HEK293 (cell line): Measurements from ENCODE around the gene RHOV.

ENCODE experiments used
- CTCF ChIA-PET: fragments of 350-600 bp; formaldehyde crosslinking; extraction: SDS; loops from one replicate; lab custom pipeline; 2021; ENCODE audit warnings: antibody characterized with exemption; lab: Yijun Ruan, JAX
- POLR2A ChIA-PET: fragments of 300-600 bp; formaldehyde crosslinking; extraction: SDS; loops from one replicate; lab custom pipeline; 2020; ENCODE audit warnings: antibody characterized with exemption, inconsistent platforms; lab: Yijun Ruan, JAX
- H3K27ac ChIP-seq: fragments of 200-500 bp; sonication (Bioruptor generic); 2 replicates; pipeline ENCODE4 v1.5.1; 2014; ENCODE audit warnings: low read depth, low read length, control low read depth, inconsistent platforms; ENCODE audit errors: extremely low read depth
- H3K36me3 ChIP-seq, 2 experiments: fragments of 200-500 bp in 1 of 2; sonication (Bioruptor generic) in 1 of 2; 1 replicate in 1 of 2; 2 replicates in 1 of 2; pipeline ENCODE4 v1.5.1; 2014 to 2017; ENCODE audit warnings: inconsistent platforms in 2 of 2, low read length in 2 of 2; ENCODE audit not compliant: control insufficient read depth in 2 of 2, insufficient read depth in 1 of 2
- H3K4me1 ChIP-seq: fragments of 200-500 bp; sonication (Bioruptor generic); 2 replicates; pipeline ENCODE4 v1.5.1; 2014; ENCODE audit warnings: mild to moderate bottlenecking, low read length, inconsistent platforms; ENCODE audit not compliant: control insufficient read depth, insufficient read depth
- H3K4me3 ChIP-seq: 2 replicates; pipeline ENCODE4 v1.5.1; 2011; ENCODE audit warnings: low read depth, mild to moderate bottlenecking, control low read depth, low read length, moderate library complexity
- H3K9me3 ChIP-seq: fragments of 200-500 bp; sonication (Bioruptor generic); 2 replicates; pipeline ENCODE4 v1.5.1; 2014; ENCODE audit warnings: low read depth, low read length, inconsistent platforms; ENCODE audit not compliant: control insufficient read depth, insufficient read depth
- FEZF1 ChIP-seq: fragments of 450-650 bp; formaldehyde crosslinking; IDR thresholded peaks from 2 replicates; pipeline ENCODE4 v1.5.1; 2016; ENCODE audit warnings: missing biosample characterization, missing genetic modification characterization
- KLF1 ChIP-seq: fragments of 450-650 bp; formaldehyde crosslinking; IDR thresholded peaks from 2 replicates; pipeline ENCODE4 v1.5.1; 2016; ENCODE audit warnings: missing biosample characterization, missing genetic modification characterization
- PATZ1 ChIP-seq: fragments of 450-650 bp; formaldehyde crosslinking; IDR thresholded peaks from 2 replicates; pipeline ENCODE4 v1.5.1; 2016; ENCODE audit warnings: missing biosample characterization, missing genetic modification characterization
- ZFP37 ChIP-seq: fragments of 450-650 bp; formaldehyde crosslinking; IDR thresholded peaks from 2 replicates; pipeline ENCODE4 v1.5.1; 2016; ENCODE audit warnings: missing biosample characterization, missing genetic modification characterization
- ZNF10 ChIP-seq: fragments of 450-650 bp; formaldehyde crosslinking; IDR thresholded peaks from 2 replicates; pipeline ENCODE4 v1.5.1; 2017; ENCODE audit warnings: missing biosample characterization, missing genetic modification characterization
- ZNF133 ChIP-seq: fragments of 450-650 bp; formaldehyde crosslinking; IDR thresholded peaks from 2 replicates; pipeline ENCODE4 v1.5.1; 2016; ENCODE audit warnings: missing biosample characterization, missing genetic modification characterization
- ZNF2 ChIP-seq: fragments of 450-650 bp; formaldehyde crosslinking; IDR thresholded peaks from 2 replicates; pipeline ENCODE4 v1.5.1; 2016; ENCODE audit warnings: missing biosample characterization, missing genetic modification characterization
- ZNF239 ChIP-seq: fragments of 450-650 bp; formaldehyde crosslinking; IDR thresholded peaks from 2 replicates; pipeline ENCODE4 v1.5.1; 2016; ENCODE audit warnings: missing biosample characterization, missing genetic modification characterization
- ZNF274 ChIP-seq, 2 experiments: fragments of 200-500 bp in 1 of 2; fragments of 450-650 bp in 1 of 2; sonication (Bioruptor generic) in 1 of 2; formaldehyde crosslinking in 1 of 2; IDR thresholded peaks; 2 replicates each; pipeline versions ENCODE4 v1.5.1 to v1.6.1; 2014 to 2016; ENCODE audit warnings: borderline replicate concordance in 1 of 2, inconsistent platforms in 1 of 2, low read length in 1 of 2, missing biosample characterization in 1 of 2, missing genetic modification characterization in 1 of 2
- TF ChIP-seq, protein P1 (sequence below): fragments of 450-650 bp; formaldehyde crosslinking; IDR thresholded peaks from 2 replicates; pipeline ENCODE4 v1.5.1; 2016; ENCODE audit warnings: missing biosample characterization, missing genetic modification characterization
- TF ChIP-seq, protein P2 (sequence below): fragments of 450-650 bp; formaldehyde crosslinking; IDR thresholded peaks from 2 replicates; pipeline ENCODE4 v1.5.1; 2016; ENCODE audit warnings: missing biosample characterization, missing genetic modification characterization
- TF ChIP-seq, protein P3 (sequence below): fragments of 450-650 bp; formaldehyde crosslinking; IDR thresholded peaks from 2 replicates; pipeline ENCODE4 v1.5.1; 2016; ENCODE audit warnings: missing biosample characterization, missing genetic modification characterization
- TF ChIP-seq, protein P4 (sequence below): fragments of 450-650 bp; formaldehyde crosslinking; IDR thresholded peaks from 2 replicates; pipeline ENCODE4 v1.5.1; 2017; ENCODE audit warnings: missing biosample characterization, missing genetic modification characterization

RHOV gene

DNA sequence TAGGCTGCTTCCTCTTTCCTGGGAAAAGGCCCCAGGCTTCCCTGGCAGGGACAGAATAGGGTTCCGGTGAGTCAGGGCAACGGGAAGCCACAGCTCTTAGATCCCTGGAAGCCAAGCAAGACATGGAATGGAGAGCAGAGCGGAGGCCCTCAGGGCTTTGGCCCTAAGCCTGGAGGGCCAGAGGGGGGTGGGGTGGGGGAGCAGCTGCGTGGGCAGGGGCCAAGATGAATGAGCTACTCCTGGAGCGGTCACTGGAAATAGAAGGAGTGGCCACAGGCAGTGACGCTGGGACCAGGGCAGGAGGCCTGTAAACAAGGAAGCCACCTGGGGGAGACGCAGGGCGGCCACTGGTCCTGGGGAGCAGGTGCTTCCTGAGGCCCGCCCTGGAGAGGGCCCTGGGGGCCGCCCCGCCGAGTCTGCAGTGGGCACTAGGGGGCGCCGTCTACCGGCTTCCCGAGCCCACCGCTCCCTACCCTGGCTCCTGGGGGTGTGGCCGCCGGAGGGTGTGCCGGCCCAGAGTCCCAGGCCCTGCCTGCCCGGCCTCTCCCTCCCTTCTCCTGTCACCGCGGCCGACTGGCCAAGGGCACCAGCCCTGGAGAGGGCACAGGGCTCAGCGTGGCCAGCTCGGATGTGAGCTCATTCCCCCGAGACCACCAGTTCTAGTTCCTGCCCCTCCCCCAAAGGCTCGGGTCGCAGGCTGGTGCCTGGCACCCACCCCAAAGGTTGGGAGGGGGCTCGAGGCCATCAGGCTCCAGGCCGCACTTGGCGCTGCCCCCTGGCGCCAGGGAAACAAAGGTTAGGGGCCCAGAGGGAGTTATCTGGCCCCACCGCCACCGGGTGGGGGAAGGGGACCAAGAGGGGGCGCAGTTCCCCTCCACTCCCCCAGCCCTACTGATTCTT, 32.3 kb upstream of the RHOV start (continued):
- TF ChIP-seq, protein P1, sequence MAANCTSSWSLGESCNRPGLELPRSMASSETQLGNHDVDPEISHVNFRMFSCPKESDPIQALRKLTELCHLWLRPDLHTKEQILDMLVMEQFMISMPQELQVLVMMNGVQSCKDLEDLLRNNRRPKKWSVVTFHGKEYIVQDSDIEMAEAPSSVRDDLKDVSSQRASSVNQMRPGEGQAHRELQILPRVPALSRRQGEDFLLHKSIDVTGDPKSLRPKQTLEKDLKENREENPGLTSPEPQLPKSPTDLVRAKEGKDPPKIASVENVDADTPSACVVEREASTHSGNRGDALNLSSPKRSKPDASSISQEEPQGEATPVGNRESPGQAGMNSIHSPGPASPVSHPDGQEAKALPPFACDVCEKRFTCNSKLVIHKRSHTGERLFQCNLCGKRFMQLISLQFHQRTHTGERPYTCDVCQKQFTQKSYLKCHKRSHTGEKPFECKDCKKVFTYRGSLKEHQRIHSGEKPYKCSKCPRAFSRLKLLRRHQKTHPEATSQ (tag by site-specific recombination), result no peak
- TF ChIP-seq ZFP37 (tag by site-specific recombination), result peak; percentile 80; the same call in 1 of the 2 replicates
- TF ChIP-seq, protein P2, sequence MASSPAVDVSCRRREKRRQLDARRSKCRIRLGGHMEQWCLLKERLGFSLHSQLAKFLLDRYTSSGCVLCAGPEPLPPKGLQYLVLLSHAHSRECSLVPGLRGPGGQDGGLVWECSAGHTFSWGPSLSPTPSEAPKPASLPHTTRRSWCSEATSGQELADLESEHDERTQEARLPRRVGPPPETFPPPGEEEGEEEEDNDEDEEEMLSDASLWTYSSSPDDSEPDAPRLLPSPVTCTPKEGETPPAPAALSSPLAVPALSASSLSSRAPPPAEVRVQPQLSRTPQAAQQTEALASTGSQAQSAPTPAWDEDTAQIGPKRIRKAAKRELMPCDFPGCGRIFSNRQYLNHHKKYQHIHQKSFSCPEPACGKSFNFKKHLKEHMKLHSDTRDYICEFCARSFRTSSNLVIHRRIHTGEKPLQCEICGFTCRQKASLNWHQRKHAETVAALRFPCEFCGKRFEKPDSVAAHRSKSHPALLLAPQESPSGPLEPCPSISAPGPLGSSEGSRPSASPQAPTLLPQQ (tag by site-specific recombination), result 0 out of 2 replicates have a peak, but pooled peaks have one; percentile 21
- TF ChIP-seq, protein P3, sequence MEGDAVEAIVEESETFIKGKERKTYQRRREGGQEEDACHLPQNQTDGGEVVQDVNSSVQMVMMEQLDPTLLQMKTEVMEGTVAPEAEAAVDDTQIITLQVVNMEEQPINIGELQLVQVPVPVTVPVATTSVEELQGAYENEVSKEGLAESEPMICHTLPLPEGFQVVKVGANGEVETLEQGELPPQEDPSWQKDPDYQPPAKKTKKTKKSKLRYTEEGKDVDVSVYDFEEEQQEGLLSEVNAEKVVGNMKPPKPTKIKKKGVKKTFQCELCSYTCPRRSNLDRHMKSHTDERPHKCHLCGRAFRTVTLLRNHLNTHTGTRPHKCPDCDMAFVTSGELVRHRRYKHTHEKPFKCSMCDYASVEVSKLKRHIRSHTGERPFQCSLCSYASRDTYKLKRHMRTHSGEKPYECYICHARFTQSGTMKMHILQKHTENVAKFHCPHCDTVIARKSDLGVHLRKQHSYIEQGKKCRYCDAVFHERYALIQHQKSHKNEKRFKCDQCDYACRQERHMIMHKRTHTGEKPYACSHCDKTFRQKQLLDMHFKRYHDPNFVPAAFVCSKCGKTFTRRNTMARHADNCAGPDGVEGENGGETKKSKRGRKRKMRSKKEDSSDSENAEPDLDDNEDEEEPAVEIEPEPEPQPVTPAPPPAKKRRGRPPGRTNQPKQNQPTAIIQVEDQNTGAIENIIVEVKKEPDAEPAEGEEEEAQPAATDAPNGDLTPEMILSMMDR, result peak; percentile 88
- no peak for TF ChIP-seq ZNF133
- TF ChIP-seq ZNF10, result 0 out of 2 replicates have a peak, but pooled peaks have one; percentile 11
- TF ChIP-seq ZNF274 (IDR thresholded peaks at IDR 0.05; ENCODE audit: low read length), result no peak
- no peak for TF ChIP-seq ZNF274 (tag by site-specific recombination; IDR thresholded peaks at IDR 0.05; ENCODE audit: borderline replicate concordance)
- TF ChIP-seq KLF1 (tag by site-specific recombination), result peak; percentile 75
- TF ChIP-seq ZNF2 (tag by site-specific recombination), result 0 out of 2 replicates have a peak, but pooled peaks have one; percentile 43
- no peak for TF ChIP-seq ZNF239 (tag by site-specific recombination)

GRCh38 chr15:40904552-40905201, 30.6 kb upstream of the RHOV start:
- TF ChIP-seq, protein P4, sequence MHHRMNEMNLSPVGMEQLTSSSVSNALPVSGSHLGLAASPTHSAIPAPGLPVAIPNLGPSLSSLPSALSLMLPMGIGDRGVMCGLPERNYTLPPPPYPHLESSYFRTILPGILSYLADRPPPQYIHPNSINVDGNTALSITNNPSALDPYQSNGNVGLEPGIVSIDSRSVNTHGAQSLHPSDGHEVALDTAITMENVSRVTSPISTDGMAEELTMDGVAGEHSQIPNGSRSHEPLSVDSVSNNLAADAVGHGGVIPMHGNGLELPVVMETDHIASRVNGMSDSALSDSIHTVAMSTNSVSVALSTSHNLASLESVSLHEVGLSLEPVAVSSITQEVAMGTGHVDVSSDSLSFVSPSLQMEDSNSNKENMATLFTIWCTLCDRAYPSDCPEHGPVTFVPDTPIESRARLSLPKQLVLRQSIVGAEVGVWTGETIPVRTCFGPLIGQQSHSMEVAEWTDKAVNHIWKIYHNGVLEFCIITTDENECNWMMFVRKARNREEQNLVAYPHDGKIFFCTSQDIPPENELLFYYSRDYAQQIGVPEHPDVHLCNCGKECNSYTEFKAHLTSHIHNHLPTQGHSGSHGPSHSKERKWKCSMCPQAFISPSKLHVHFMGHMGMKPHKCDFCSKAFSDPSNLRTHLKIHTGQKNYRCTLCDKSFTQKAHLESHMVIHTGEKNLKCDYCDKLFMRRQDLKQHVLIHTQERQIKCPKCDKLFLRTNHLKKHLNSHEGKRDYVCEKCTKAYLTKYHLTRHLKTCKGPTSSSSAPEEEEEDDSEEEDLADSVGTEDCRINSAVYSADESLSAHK (tag by site-specific recombination), result no peak
- no peak for TF ChIP-seq PATZ1
- TF ChIP-seq FEZF1, result no peak
- Histone ChIP-seq H3K36me3 (peaks cover 0 to 40% of the 10 kb centered on the region in 2 experiments; a peak in 1 of 3 replicates), H3K4me1 (peaks cover 2% of the 10 kb centered on the region; the same call in 1 of the 2 replicates), H3K9me3 (no peaks in the 10 kb centered on the region), H3K4me3 (no peak overlapping the region), H3K27ac (no peak overlapping the region)
- CTCF ChIA-PET, result interaction anchor here (0.5 to 7.1 kb wide), 25 partner anchors 8 to 324 kb away, joined by 3 to 71 read pairs (median 6); partner anchors contain the start of genes DLL4 and VPS18
- POLR2A ChIA-PET, result interaction anchor here (1.2 to 2.7 kb wide), 4 partner anchors 10 to 280 kb away, joined by 3 to 12 read pairs (median 8); partner anchors contain the start of genes DLL4 and VPS18
